DOHH2 (cell line): ENCODE data around the gene SF3A1.

Experiments
- H3F3A ChIP-seq: fragments of 200-600 bp; sonication (generic), shearing (Covaris generic); 2 replicates; pipeline ENCODE4 v1.6.0; 2016; ENCODE audit warnings: antibody characterized with exemption, mild to moderate bottlenecking; ENCODE audit not compliant: control insufficient read depth, insufficient read depth
- H3K27ac ChIP-seq: fragments of 200-600 bp; sonication (generic); 2 replicates; pipeline ENCODE4 v1.5.1; 2014; ENCODE audit warnings: low read depth, mild to moderate bottlenecking, low read length, moderate library complexity
- H3K27me3 ChIP-seq: fragments of 200-600 bp; sonication (generic); 2 replicates; pipeline ENCODE4 v1.6.1; 2014; ENCODE audit warnings: mild to moderate bottlenecking, low read length, mixed read lengths; ENCODE audit not compliant: control insufficient read depth
- H3K36me3 ChIP-seq: fragments of 200-600 bp; sonication (generic); 2 replicates; pipeline ENCODE4 v1.6.1; 2014; ENCODE audit warnings: mild to moderate bottlenecking, low read length, moderate library complexity, mixed read lengths; ENCODE audit not compliant: control insufficient read depth
- H3K4me1 ChIP-seq: fragments of 200-600 bp; sonication (generic); 2 replicates; pipeline ENCODE4 v1.6.1; 2014; ENCODE audit warnings: mild to moderate bottlenecking, low read length, mixed read lengths; ENCODE audit not compliant: control insufficient read depth
- H3K4me2 ChIP-seq: fragments of 200-600 bp; sonication (generic); 2 replicates; pipeline ENCODE4 v1.6.0; 2014; ENCODE audit warnings: mild to moderate bottlenecking, low read length, moderate library complexity
- H3K4me3 ChIP-seq: fragments of 200-600 bp; sonication (generic); 2 replicates; pipeline ENCODE4 v1.5.1; 2014; ENCODE audit warnings: mild to moderate bottlenecking, low read length, mixed read lengths
- H3K79me2 ChIP-seq: fragments of 200-600 bp; sonication (generic); 2 replicates; pipeline ENCODE4 v1.6.1; 2014; ENCODE audit warnings: mild to moderate bottlenecking, low read length, mixed read lengths; ENCODE audit not compliant: control insufficient read depth
- H3K9me2 ChIP-seq: fragments of 200-600 bp; sonication (generic); replicated peaks from 2 replicates; pipeline ENCODE4 v1.6.1; 2014; ENCODE audit warnings: mild to moderate bottlenecking, low read length, mixed read lengths; ENCODE audit not compliant: control insufficient read depth
- H3K9me3 ChIP-seq: fragments of 200-600 bp; sonication (generic); 2 replicates; pipeline ENCODE4 v1.6.1; 2014; ENCODE audit warnings: antibody characterized with exemption, low read length, mixed read lengths; ENCODE audit not compliant: control insufficient read depth, insufficient read depth
- H4K20me1 ChIP-seq: fragments of 200-600 bp; sonication (generic); 2 replicates; pipeline ENCODE4 v1.6.0; 2014; ENCODE audit warnings: low read depth, mild to moderate bottlenecking, antibody characterized with exemption, low read length, moderate library complexity; ENCODE audit not compliant: control insufficient read depth, insufficient read depth
- CTCF ChIP-seq: fragments of 200-600 bp; sonication (generic); IDR thresholded peaks from one replicate; pipeline ENCODE4 v1.5.1; 2014; ENCODE audit warnings: antibody characterized with exemption, mild to moderate bottlenecking, low read depth, low read length; ENCODE audit not compliant: poor library complexity, severe bottlenecking
- EZH2phosphoT487 ChIP-seq: fragments of 200-600 bp; sonication (generic); IDR thresholded peaks from 2 replicates; pipeline ENCODE4 v1.6.1; 2017; ENCODE audit warnings: borderline replicate concordance, mild to moderate bottlenecking, antibody characterized with exemption, low read length, moderate library complexity, mixed read lengths

Gene SF3A1

DNA sequence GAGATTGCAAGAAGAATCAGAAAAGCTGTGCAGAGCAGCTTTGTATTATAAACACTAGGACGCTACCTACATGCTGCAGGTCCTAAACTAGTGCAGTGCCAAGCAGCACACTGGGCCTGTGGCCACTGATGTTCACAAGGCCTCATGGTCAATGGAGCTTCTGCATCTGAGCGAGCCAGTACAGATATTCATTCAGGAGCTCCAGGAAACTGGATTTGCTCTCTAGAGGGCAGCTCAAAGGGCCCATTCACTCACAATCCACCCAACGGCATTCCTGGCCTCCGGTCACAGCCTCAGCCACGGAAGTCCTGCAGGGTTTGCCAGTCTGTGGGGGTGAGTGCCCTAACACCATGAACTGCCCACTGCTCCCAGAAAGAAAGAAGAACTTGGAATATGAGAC, 24.1 kb downstream of the SF3A1 start:
- Histone ChIP-seq H3K4me3 (no peak overlapping the region), H3K27me3 (no peaks in the 10 kb centered on the region), H3K9me3 (no peaks in the 10 kb centered on the region), H3F3A (peaks cover 7% of the 10 kb centered on the region; the same call in 1 of the 2 replicates), H3K36me3 (peaks cover 69% of the 10 kb centered on the region), H3K4me2 (no peak overlapping the region), H4K20me1 (no peaks in the 10 kb centered on the region), H3K27ac (no peak overlapping the region), H3K4me1 (peaks cover 4% of the 10 kb centered on the region), H3K9me2 (no peaks in the 10 kb centered on the region), H3K79me2 (no peaks in the 10 kb centered on the region)
- no peak for TF ChIP-seq CTCF
- TF ChIP-seq EZH2phosphoT487 = no peak

DNA sequence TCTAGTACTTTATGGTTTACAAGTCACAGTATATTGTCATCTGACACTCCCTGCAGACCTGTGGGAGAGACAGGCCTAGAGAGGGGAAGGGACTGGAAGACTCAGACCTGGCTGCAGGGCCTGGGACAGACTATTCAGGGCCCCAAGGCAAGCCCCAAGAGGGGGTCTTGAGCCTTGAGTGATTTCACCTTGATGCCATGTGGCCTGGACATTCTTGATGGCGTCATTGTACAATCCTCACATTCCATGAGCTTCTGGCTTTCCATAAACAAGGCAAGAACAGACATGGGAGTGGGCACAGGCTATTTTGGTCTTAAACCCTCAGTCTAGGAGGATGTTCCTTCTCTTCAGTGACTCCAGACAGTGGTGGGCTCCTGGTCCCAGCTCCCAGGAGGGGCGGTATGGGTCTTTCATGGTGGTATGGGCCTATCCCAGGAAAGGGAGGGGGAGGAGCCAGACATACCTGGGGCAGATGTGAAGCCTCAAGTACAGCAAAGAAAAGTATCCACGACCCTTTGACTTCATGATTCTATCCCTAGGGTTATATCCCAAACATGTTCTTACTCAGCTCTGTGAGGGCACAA, 28.1 kb downstream of the SF3A1 start:
- Histone ChIP-seq H3K36me3 (peaks cover 29% of the 10 kb centered on the region), H3K79me2 (peaks cover 7% of the 10 kb centered on the region), H3K4me1 (peaks cover 25% of the 10 kb centered on the region), H3K4me2 (no peak overlapping the region), H3K9me3 (no peaks in the 10 kb centered on the region), H3K27me3 (no peaks in the 10 kb centered on the region), H3F3A (peaks cover 7% of the 10 kb centered on the region; the same call in 1 of the 2 replicates), H3K27ac (no peak overlapping the region), H4K20me1 (no peaks in the 10 kb centered on the region), H3K9me2 (no peaks in the 10 kb centered on the region), H3K4me3 (no peak overlapping the region)
- TF ChIP-seq EZH2phosphoT487 = no peak
- TF ChIP-seq CTCF = no peak

- no peak for TF ChIP-seq CTCF
- TF ChIP-seq EZH2phosphoT487 = no peak
- H3K36me3 ChIP-seq = peaks cover 22% of the 10 kb centered on the region
- no peak overlapping the region for H3K27ac ChIP-seq
- no peaks in the 10 kb centered on the region for H3K27me3 ChIP-seq
- H3K79me2 ChIP-seq = peaks cover 7% of the 10 kb centered on the region
- no peaks in the 10 kb centered on the region for H4K20me1 ChIP-seq
- H3K4me2 ChIP-seq = peak overlapping the region; percentile 99
- no peaks in the 10 kb centered on the region for H3K9me3 ChIP-seq
- H3K9me2 ChIP-seq = no peaks in the 10 kb centered on the region
- H3K4me3 ChIP-seq = peak overlapping the region; percentile 97
- peaks cover 7% of the 10 kb centered on the region; the same call in 1 of the 2 replicates for H3F3A ChIP-seq
- peaks cover 25% of the 10 kb centered on the region for H3K4me1 ChIP-seq
Observed at GRCh38 chr22:30327864-30328345, 28.8 kb downstream of the SF3A1 start.
